Neural cell (in vitro differentiated cells): ENCODE measurements around the gene DNAJC18. TPM values are rescaled to one million over a fixed set of nuclear protein-coding genes. Genes with fewer than 3 reads are reported as not detected.

Experiments used
- H2AFZ ChIP-seq: fragments of 200-600, 300-800 bp; sonication (generic), shearing (Covaris generic); 2 replicates; pipeline ENCODE4 v1.6.0; 2014; ENCODE audit warnings: low read depth, mild to moderate bottlenecking, antibody characterized with exemption, low read length, moderate library complexity
- H3F3A ChIP-seq: fragments of 200-600 bp; shearing (Covaris generic); 2 replicates; pipeline ENCODE4 v1.6.1; 2016; ENCODE audit warnings: mild to moderate bottlenecking, moderate library complexity, mixed read lengths, antibody characterized with exemption, low read length; ENCODE audit not compliant: insufficient read depth, poor library complexity, severe bottlenecking
- H3K27ac ChIP-seq: fragments of 200-600, 300-800 bp; sonication (generic), shearing (Covaris generic); 2 replicates; pipeline ENCODE4 v1.5.1; 2014; ENCODE audit warnings: mild to moderate bottlenecking, low read length, moderate library complexity
- H3K27me3 ChIP-seq: fragments of 300-800, 200-600 bp; sonication (generic), shearing (Covaris generic); 2 replicates; pipeline ENCODE4 v1.6.0; 2014; ENCODE audit warnings: mild to moderate bottlenecking, low read depth, low read length, moderate library complexity; ENCODE audit not compliant: insufficient read depth
- H3K36me3 ChIP-seq: fragments of 300-800, 200-600 bp; sonication (generic), shearing (Covaris generic); 2 replicates; pipeline ENCODE4 v1.5.1; 2014; ENCODE audit warnings: mild to moderate bottlenecking, antibody characterized with exemption, low read length, moderate library complexity; ENCODE audit not compliant: insufficient read depth
- H3K4me2 ChIP-seq: fragments of 300-800, 200-600 bp; sonication (generic), shearing (Covaris generic); 2 replicates; pipeline ENCODE4 v1.6.0; 2014; ENCODE audit warnings: mild to moderate bottlenecking, low read length
- H3K4me3 ChIP-seq: fragments of 300-800, 200-600 bp; sonication (generic), shearing (Covaris generic); 2 replicates; pipeline ENCODE4 v1.5.1; 2014; ENCODE audit warnings: mild to moderate bottlenecking, low read length, moderate library complexity
- H3K79me2 ChIP-seq: fragments of 200-600 bp; shearing (Covaris generic); replicated peaks from 2 replicates; pipeline ENCODE4 v1.6.0; 2014; ENCODE audit warnings: mild to moderate bottlenecking, low read length, moderate library complexity; ENCODE audit not compliant: insufficient read depth
- H3K9ac ChIP-seq: fragments of 300-800, 200-600 bp; sonication (generic), shearing (Covaris generic); 2 replicates; pipeline ENCODE4 v1.6.1; 2016; ENCODE audit warnings: mild to moderate bottlenecking, low read length, mixed read lengths
- H3K9me2 ChIP-seq: fragments of 200-600 bp; shearing (Covaris generic); 2 replicates; pipeline ENCODE4 v1.6.1; 2016; ENCODE audit warnings: mild to moderate bottlenecking, low read length, mixed read lengths; ENCODE audit not compliant: insufficient read depth
- H3K9me3 ChIP-seq: fragments of 200-600, 300-800 bp; sonication (generic), shearing (Covaris generic); 2 replicates; pipeline ENCODE4 v1.6.1; 2016; ENCODE audit warnings: mild to moderate bottlenecking, mixed run types, low read length, moderate library complexity, mixed read lengths
- H4K20me1 ChIP-seq: fragments of 200-600 bp; shearing (Covaris generic); 2 replicates; pipeline ENCODE4 v1.6.1; 2016; ENCODE audit warnings: mild to moderate bottlenecking, mixed run types; ENCODE audit not compliant: insufficient read depth
- EP300 ChIP-seq: fragments of 450-650 bp; conservative IDR thresholded peaks from 2 replicates; pipeline ENCODE4 v1.6.1; 2014; ENCODE audit warnings: antibody characterized with exemption, mild to moderate bottlenecking, moderate library complexity; ENCODE audit not compliant: poor library complexity, severe bottlenecking
- EZH2 ChIP-seq: fragments of 200-600, 300-800 bp; shearing (Covaris generic), sonication (generic); IDR thresholded peaks from 2 replicates; pipeline ENCODE4 v1.6.1; 2014; ENCODE audit warnings: antibody characterized with exemption, low read length, borderline replicate concordance, mild to moderate bottlenecking; ENCODE audit not compliant: insufficient read depth, poor library complexity, severe bottlenecking
- MXI1 ChIP-seq: fragments of 450-650 bp; conservative IDR thresholded peaks from 2 replicates; pipeline ENCODE4 v1.6.1; 2014; ENCODE audit warnings: antibody characterized with exemption, mild to moderate bottlenecking; ENCODE audit not compliant: poor library complexity, severe bottlenecking
- POLR2AphosphoS5 ChIP-seq: IDR thresholded peaks from 2 replicates; pipeline ENCODE4 v1.6.1; 2012
- RAD21 ChIP-seq: fragments of 450-650 bp; conservative IDR thresholded peaks from 2 replicates; pipeline ENCODE4 v1.6.1; 2014; ENCODE audit warnings: antibody characterized with exemption, mild to moderate bottlenecking, moderate library complexity
- REST ChIP-seq: IDR thresholded peaks from 2 replicates; pipeline ENCODE4 v1.6.1; 2012; ENCODE audit warnings: borderline replicate concordance
- SMC3 ChIP-seq: fragments of 450-650 bp; conservative IDR thresholded peaks from 2 replicates; pipeline ENCODE4 v1.6.1; 2014; ENCODE audit warnings: antibody characterized with exemption, mild to moderate bottlenecking, moderate library complexity; ENCODE audit not compliant: poor library complexity
- TAF1 ChIP-seq: IDR thresholded peaks from 2 replicates; pipeline ENCODE4 v1.6.1; 2012; ENCODE audit warnings: low read depth
- polyA plus RNA-seq: library from polyadenylated mRNA; depleted of rRNA; stranded (reverse); fragments of >200 nt; gene quantifications from 2 replicates; pipeline ENCODE4 v1.2.3, GENCODE V29; 2014
- TF ChIP-seq, protein P1 (sequence below): fragments of 450-650 bp; IDR thresholded peaks from 2 replicates; pipeline ENCODE4 v1.5.1; 2014; ENCODE audit warnings: antibody characterized with exemption, mild to moderate bottlenecking, moderate library complexity; ENCODE audit not compliant: poor library complexity, severe bottlenecking

Gene DNAJC18
- polyA plus RNA-seq, 1 donor from 2014 or later: 44.4 TPM

- Histone ChIP-seq H3F3A (no peaks in the 10 kb centered on the region), H3K9me2 (no peaks in the 10 kb centered on the region), H2AFZ (no peak within 1 kb of the TSS), H4K20me1 (no peaks in the 10 kb centered on the region), H3K27ac (no peak within 1 kb of the TSS), H3K4me2 (no peak within 1 kb of the TSS), H3K27me3 (no peaks in the 10 kb centered on the region), H3K9me3 (no peaks in the 10 kb centered on the region), H3K9ac (no peak within 1 kb of the TSS), H3K79me2 (no peaks in the 10 kb centered on the region), H3K4me3 (no peak within 1 kb of the TSS), H3K36me3 (no peaks in the 10 kb centered on the region)
- TF ChIP-seq SMC3 (no peak), REST (no peak), TAF1 (no peak), EZH2 (no peak), RAD21 (no peak), EP300 (no peak), POLR2AphosphoS5 (no peak), MXI1 (no peak)
- TF ChIP-seq, protein P1, sequence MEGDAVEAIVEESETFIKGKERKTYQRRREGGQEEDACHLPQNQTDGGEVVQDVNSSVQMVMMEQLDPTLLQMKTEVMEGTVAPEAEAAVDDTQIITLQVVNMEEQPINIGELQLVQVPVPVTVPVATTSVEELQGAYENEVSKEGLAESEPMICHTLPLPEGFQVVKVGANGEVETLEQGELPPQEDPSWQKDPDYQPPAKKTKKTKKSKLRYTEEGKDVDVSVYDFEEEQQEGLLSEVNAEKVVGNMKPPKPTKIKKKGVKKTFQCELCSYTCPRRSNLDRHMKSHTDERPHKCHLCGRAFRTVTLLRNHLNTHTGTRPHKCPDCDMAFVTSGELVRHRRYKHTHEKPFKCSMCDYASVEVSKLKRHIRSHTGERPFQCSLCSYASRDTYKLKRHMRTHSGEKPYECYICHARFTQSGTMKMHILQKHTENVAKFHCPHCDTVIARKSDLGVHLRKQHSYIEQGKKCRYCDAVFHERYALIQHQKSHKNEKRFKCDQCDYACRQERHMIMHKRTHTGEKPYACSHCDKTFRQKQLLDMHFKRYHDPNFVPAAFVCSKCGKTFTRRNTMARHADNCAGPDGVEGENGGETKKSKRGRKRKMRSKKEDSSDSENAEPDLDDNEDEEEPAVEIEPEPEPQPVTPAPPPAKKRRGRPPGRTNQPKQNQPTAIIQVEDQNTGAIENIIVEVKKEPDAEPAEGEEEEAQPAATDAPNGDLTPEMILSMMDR: no peak
These were observed 42.9 kb upstream of the DNAJC18 start, which contains the start of gene STING1 for GRCh38 chr5:139482050-139482889. STING1 (minus strand) TSS chr5:139482758; CDS start chr5:139481704, 1,054 bp downstream.

DNA sequence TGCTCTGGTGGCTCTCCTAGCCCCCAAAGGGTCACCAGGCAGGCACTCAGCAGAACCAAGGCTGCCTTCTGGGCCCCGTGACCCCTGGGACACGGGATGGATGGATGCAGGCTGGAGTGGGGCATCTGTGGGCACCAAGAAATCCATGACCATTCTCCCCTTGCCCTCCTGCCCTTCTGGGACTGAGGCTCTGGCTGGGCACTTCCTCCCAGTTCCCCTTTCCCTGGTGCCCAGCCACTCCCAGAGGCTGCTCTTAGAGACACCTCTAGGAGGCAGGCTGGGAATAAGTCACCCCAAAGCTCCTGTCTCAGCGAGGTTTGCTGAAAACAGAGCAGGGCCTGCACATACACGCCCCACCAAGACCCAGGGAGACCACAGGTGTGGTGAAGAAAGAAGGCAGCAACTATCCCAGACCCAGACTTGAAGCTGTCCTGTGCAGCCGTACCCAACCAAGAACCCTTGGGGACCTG, 42.3 kb upstream of the DNAJC18 start:
- no peak overlapping the region for H3K27ac ChIP-seq
- no peak overlapping the region for H2AFZ ChIP-seq

More for the DNA sequence above, 42.3 kb upstream of the DNAJC18 start:
- Histone ChIP-seq H4K20me1 (no peaks in the 10 kb centered on the region), H3K36me3 (no peaks in the 10 kb centered on the region), H3K27me3 (no peaks in the 10 kb centered on the region), H3K4me2 (no peak overlapping the region), H3K9me3 (no peaks in the 10 kb centered on the region), H3F3A (no peaks in the 10 kb centered on the region), H3K9me2 (no peaks in the 10 kb centered on the region), H3K9ac (no peak overlapping the region), H3K4me3 (no peak overlapping the region), H3K79me2 (no peaks in the 10 kb centered on the region)
- no peak for TF ChIP-seq REST
- no peak for TF ChIP-seq MXI1
